H1 (cell line): ENCODE results near the gene SHC1. TPM values are rescaled to one million over a fixed set of nuclear protein-coding genes. Genes with fewer than 3 reads are reported as not detected.
A peak's percentile ranks its signal among the peaks of the same experiment; 100 is the strongest.

Source experiments
- CTCF ChIA-PET: fragments of 300-600 bp; sonication (Branson Sonifier 250); formaldehyde crosslinking; loops from one replicate; lab custom pipeline; 2021; ENCODE audit not compliant: partially characterized antibody; lab: Charles Lee
- POLR2A ChIA-PET: fragments of 300-600 bp; sonication (Branson Sonifier 250); formaldehyde crosslinking; loops from one replicate; lab custom pipeline; 2021; ENCODE audit warnings: inconsistent platforms; ENCODE audit not compliant: partially characterized antibody; lab: Charles Lee
- DNase-seq, 2 experiments: peaks; one replicate each; pipeline versions ENCODE4 v3.0.0 to v3.0.0-alpha.2; 2010 to 2022; ENCODE audit warnings: low spot score in 2 of 2, low read depth in 1 of 2, mixed read lengths in 1 of 2
- FAIRE-seq: peaks from 2 replicates; lab custom pipeline; 2011; peaks lifted over from hg19 to GRCh38; lab: Jason Lieb, UNC
- H2AFZ ChIP-seq: 2 replicates; pipeline ENCODE4 v1.8.1; 2012; ENCODE audit warnings: low read length, inconsistent platforms
- H2AK5ac ChIP-seq: 2 replicates; pipeline ENCODE4 v1.6.1; 2013; ENCODE audit warnings: low read depth, low read length
- H2BK120ac ChIP-seq: replicated peaks from 2 replicates; pipeline ENCODE3; 2013; ENCODE audit warnings: low read depth, low read length, inconsistent platforms
- H2BK12ac ChIP-seq: 2 replicates; pipeline ENCODE4 v1.6.1; 2013; ENCODE audit warnings: low read depth, low read length
- H2BK15ac ChIP-seq: 2 replicates; pipeline ENCODE4 v1.6.1; 2013; ENCODE audit warnings: low read length
- H2BK20ac ChIP-seq: 2 replicates; pipeline ENCODE4 v1.6.1; 2013; ENCODE audit warnings: low read length
- H2BK5ac ChIP-seq: 2 replicates; pipeline ENCODE4 v1.6.1; 2013; ENCODE audit warnings: low read depth, low read length
- H3K14ac ChIP-seq: 2 replicates; pipeline ENCODE4 v1.6.1; 2013; ENCODE audit warnings: inconsistent platforms; ENCODE audit not compliant: insufficient read length
- H3K18ac ChIP-seq: 2 replicates; pipeline ENCODE4 v1.6.1; 2013; ENCODE audit warnings: low read length; ENCODE audit errors: extremely low read depth
- H3K23ac ChIP-seq: 2 replicates; pipeline ENCODE4 v1.6.1; 2013; ENCODE audit warnings: inconsistent platforms; ENCODE audit not compliant: insufficient read length
- H3K23me2 ChIP-seq: 2 replicates; pipeline ENCODE4 v1.6.1; 2013; ENCODE audit warnings: low read depth, low read length
- H3K27ac ChIP-seq: 2 replicates; pipeline ENCODE4 v1.6.1; 2011; ENCODE audit warnings: low read depth, low read length, inconsistent platforms
- H3K27me3 ChIP-seq, 4 experiments: replicated peaks in 1 of 4; 1 replicate in 1 of 4; 2 replicates in 3 of 4; pipeline versions ENCODE4 v1.6.1 to v1.8.1; 2011 to 2013; ENCODE audit warnings: low read length in 3 of 4, mild to moderate bottlenecking in 3 of 4, inconsistent platforms in 2 of 4, mixed read lengths in 2 of 4, moderate library complexity in 1 of 4; ENCODE audit not compliant: control insufficient read depth in 3 of 4, insufficient read depth in 3 of 4; ENCODE audit errors: extremely low read depth in 1 of 4
- H3K36me3 ChIP-seq, 4 experiments: 2 replicates each; pipeline versions ENCODE4 v1.6.1 to v1.8.1; 2011 to 2013; ENCODE audit warnings: mild to moderate bottlenecking in 4 of 4, low read length in 3 of 4, moderate library complexity in 2 of 4, control low read depth in 1 of 4, inconsistent platforms in 1 of 4; ENCODE audit not compliant: insufficient read depth in 4 of 4, control insufficient read depth in 2 of 4
- H3K4ac ChIP-seq: replicated peaks from 2 replicates; pipeline ENCODE3; 2013; ENCODE audit warnings: low read length, low read depth, mixed read lengths, inconsistent platforms; ENCODE audit not compliant: insufficient read length
- H3K4me1 ChIP-seq, 4 experiments: replicated peaks in 1 of 4; 1 replicate in 1 of 4; 2 replicates in 3 of 4; pipeline versions ENCODE4 v1.6.1 to v1.8.1; 2011 to 2013; ENCODE audit warnings: low read length in 3 of 4, inconsistent platforms in 2 of 4, mixed read lengths in 1 of 4; ENCODE audit not compliant: insufficient read depth in 4 of 4, control insufficient read depth in 3 of 4
- H3K4me2 ChIP-seq, 2 experiments: 2 replicates each; pipeline versions ENCODE4 v1.6.1 to v1.8.1; 2011 to 2013; ENCODE audit warnings: low read depth in 2 of 2, low read length in 2 of 2, control low read depth in 1 of 2, inconsistent platforms in 1 of 2, mild to moderate bottlenecking in 1 of 2; ENCODE audit not compliant: insufficient read depth in 1 of 2
- H3K4me3 ChIP-seq, 4 experiments: fragments of 200-600, 300-600 bp in 1 of 4; sonication (generic), shearing (Covaris generic), sonication (Bioruptor Twin) in 1 of 4; 2 replicates each; pipeline versions ENCODE4 v1.5.1 to v1.8.1; 2011 to 2016; ENCODE audit warnings: low read length in 4 of 4, low read depth in 3 of 4, control low read depth in 2 of 4, inconsistent platforms in 2 of 4, mild to moderate bottlenecking in 2 of 4, mixed read lengths in 1 of 4, moderate library complexity in 1 of 4; ENCODE audit not compliant: insufficient read depth in 2 of 4; ENCODE audit errors: extremely low read depth in 1 of 4
- H3K56ac ChIP-seq: replicated peaks from 2 replicates; pipeline ENCODE3; 2013; ENCODE audit warnings: low read depth, mild to moderate bottlenecking, mixed read lengths, low read length, inconsistent platforms; ENCODE audit not compliant: insufficient read length
- H3K79me1 ChIP-seq: 2 replicates; pipeline ENCODE4 v1.6.1; 2013; ENCODE audit warnings: low read depth, low read length, control low read depth
- H3K79me2 ChIP-seq, 2 experiments: 2 replicates each; pipeline versions ENCODE4 v1.6.1 to v1.8.1; 2012 to 2013; ENCODE audit warnings: low read length in 2 of 2, mild to moderate bottlenecking in 2 of 2, inconsistent platforms in 1 of 2; ENCODE audit not compliant: insufficient read depth in 2 of 2, control insufficient read depth in 1 of 2
- H3K9ac ChIP-seq, 4 experiments: replicated peaks in 1 of 4; 1 replicate in 1 of 4; 2 replicates in 3 of 4; pipeline versions ENCODE4 v1.6.1 to v1.8.1; 2011 to 2013; ENCODE audit warnings: low read depth in 3 of 4, low read length in 3 of 4, control low read depth in 2 of 4, mild to moderate bottlenecking in 2 of 4, moderate library complexity in 2 of 4, inconsistent platforms in 1 of 4; ENCODE audit errors: extremely low read depth in 1 of 4
- H3K9me3 ChIP-seq, 2 experiments: 2 replicates each; pipeline versions ENCODE4 v1.6.1 to v1.8.1; 2012 to 2013; ENCODE audit warnings: mild to moderate bottlenecking in 2 of 2, moderate library complexity in 2 of 2, control low read depth in 1 of 2, inconsistent platforms in 1 of 2, low read depth in 1 of 2, low read length in 1 of 2, mixed read lengths in 1 of 2; ENCODE audit not compliant: insufficient read depth in 2 of 2
- H4K20me1 ChIP-seq, 2 experiments: replicated peaks in 1 of 2; 2 replicates each; pipeline versions ENCODE3 to v1.8.1; 2011 to 2013; ENCODE audit warnings: inconsistent platforms in 2 of 2, low read length in 2 of 2, mild to moderate bottlenecking in 1 of 2; ENCODE audit not compliant: insufficient read depth in 2 of 2, control insufficient read depth in 1 of 2
- H4K5ac ChIP-seq: 2 replicates; pipeline ENCODE4 v1.6.1; 2013; ENCODE audit warnings: low read length, low read depth, mixed read lengths, inconsistent platforms; ENCODE audit not compliant: insufficient read length
- H4K8ac ChIP-seq: 2 replicates; pipeline ENCODE4 v1.8.0; 2013; ENCODE audit warnings: mild to moderate bottlenecking, moderate library complexity, low read length, inconsistent platforms; ENCODE audit not compliant: insufficient read depth; ENCODE audit errors: extremely low read depth
- H4K91ac ChIP-seq: replicated peaks from 2 replicates; pipeline ENCODE3; 2013; ENCODE audit warnings: low read length, mixed read lengths, inconsistent platforms; ENCODE audit not compliant: insufficient read length
- FOSL1 ChIP-seq: IDR thresholded peaks from 2 replicates; pipeline ENCODE4 v1.6.1; 2011; ENCODE audit warnings: mild to moderate bottlenecking, low read depth, low read length, moderate library complexity; ENCODE audit not compliant: insufficient read depth
- SIX5 ChIP-seq: IDR thresholded peaks from 2 replicates; pipeline ENCODE4 v1.6.1; 2011; ENCODE audit warnings: mild to moderate bottlenecking, low read depth, low read length
- WGBS, 2 experiments: shearing (Covaris generic) in 1 of 2; methylation state at CpG; one replicate each; pipeline versions ENCODE4 v1.1.6 to v1.1.7; 2013 to 2015; ENCODE audit warnings: low lambda C conversion rate in 2 of 2, mixed read lengths in 2 of 2, inconsistent platforms in 1 of 2, low coverage in 1 of 2, missing lambda C conversion rate in 1 of 2; ENCODE audit not compliant: insufficient replicate concordance in 2 of 2, insufficient coverage in 1 of 2, insufficient read length in 1 of 2; ENCODE audit errors: extremely low coverage in 1 of 2, missing lambda C conversion rate in 1 of 2; 5-methylcytosine and 5-hydroxymethylcytosine counted together
- polyA plus RNA-seq, 7 experiments: library from polyadenylated mRNA; depleted of rRNA in 3 of 7; stranded (reverse) in 5 of 7; unstranded in 2 of 7; fragments of >200 nt in 5 of 7; fragments of 200-250 nt in 2 of 7; gene quantifications; 1 replicate in 5 of 7; 2 replicates in 1 of 7; 4 replicates in 1 of 7; pipeline versions ENCODE4 v1.2.1 to v1.2.3, GENCODE V29; 2011 to 2013; ENCODE audit warnings: missing spikeins in 2 of 7, mixed read lengths in 2 of 7
- total RNA-seq: library from RNA; stranded (reverse); fragmentation: NEBNext Ultra II Directional; extraction: Animal tissue kit (Norgen Biotek cat#: 25700); gene quantifications from 2 replicates; pipeline ENCODE4 v1.2.1, GENCODE V29; 2021

The SHC1 gene
- total and polyA plus RNA-seq, 2 of the 8 experiments (the other 6 are each of a cell fraction or from before 2014, with no cell fraction given): 177 to 212 TPM

- Histone ChIP-seq H2BK20ac (no peak overlapping the region), H3K9ac (no peak overlapping the region), H3K18ac (no peak overlapping the region), H2BK12ac (no peak overlapping the region), H3K27ac (no peak overlapping the region), H4K5ac (no peak overlapping the region), H3K56ac (no peak overlapping the region), H3K4me2 (no peak overlapping the region), H3K23me2 (peaks cover 5% of the 10 kb centered on the region; the same call in 1 of the 2 replicates), H3K4ac (no peak overlapping the region), H3K27me3 (no peaks in the 10 kb centered on the region), H3K79me1 (peaks cover 17% of the 10 kb centered on the region), H3K4me3 (no peak overlapping the region), H4K8ac (no peak overlapping the region), H3K23ac (no peak overlapping the region), H3K36me3 (peaks cover 0 to 2% (median 0%) of the 10 kb centered on the region in 4 experiments; a peak in 2 of 8 replicates), H2BK120ac (no peak overlapping the region), H4K20me1 (peaks cover 0 to 17% of the 10 kb centered on the region in 2 experiments), H3K79me2 (peaks cover 0 to 59% of the 10 kb centered on the region in 2 experiments; a peak in 3 of 4 replicates), H4K91ac (no peak overlapping the region), H3K14ac (no peak overlapping the region), H3K4me1 (peaks cover 6 to 52% (median 30%) of the 10 kb centered on the region in 4 experiments), H2BK15ac (peak overlapping the region; percentile 72; the same call in 1 of the 2 replicates), H3K9me3 (no peaks in the 10 kb centered on the region), H2BK5ac (no peak overlapping the region), H2AK5ac (no peak overlapping the region), H2AFZ (no peak overlapping the region)
- ChIA-PET POLR2A (interaction anchor here (0.6 to 9.3 kb wide), 7 partner anchors 9 to 1039 kb away, joined by 3 to 128 read pairs (median 3); partner anchors contain the start of genes ADAM15 and CREB3L4), CTCF (interaction anchor here (0.5 to 18.6 kb wide), 10 partner anchors 9 to 130 kb away, joined by 3 to 354 read pairs (median 6); partner anchors contain the start of genes ADAM15, LENEP, PBXIP1 and ZBTB7B)
- WGBS, 2 experiments: 90% methylated on average over 2 of the region's 2 CpGs; no CpG with 5 or more reads in 1 of the 2 experiments
- FAIRE-seq: no peak
- DNase-seq: no peak
- TF ChIP-seq SIX5: peak; percentile 93
- no peak for TF ChIP-seq FOSL1
These were observed 36.1 kb upstream of the SHC1 start for GRCh38 chr1:155006601-155007101.
